GM12878 (cell line): ENCODE data around the gene ROR2. TPM values are rescaled to one million over a fixed set of nuclear protein-coding genes. Genes with fewer than 3 reads are reported as not detected.

Experiments
- ATAC-seq: fragments of 200-7000 bp; cut with Tn5 transposase; 3 replicates; pipeline ENCODE4 v1.9.1; 2020; ENCODE audit warnings: mild to moderate bottlenecking, moderate library complexity
- BruUV-seq: library from RNA; stranded (reverse); fragments of 400-500 nt; replicated peaks from 2 replicates; lab custom pipeline; 2021; lab: Mats Ljungman, UMichigan
- CTCF ChIA-PET: fragments of 300-600 bp; sonication (Branson Sonifier 250); formaldehyde crosslinking; extraction: SDS; loops from one replicate; lab custom pipeline; 2021; ENCODE audit warnings: inconsistent platforms; lab: Yijun Ruan, JAX
- POLR2A ChIA-PET: fragments of 350-600 bp; formaldehyde crosslinking; extraction: SDS; loops from one replicate; lab custom pipeline; 2021; ENCODE audit warnings: inconsistent platforms; lab: Charles Lee
- RAD21 ChIA-PET: fragments of 300-600 bp; sonication (Branson Sonifier 250); formaldehyde crosslinking; loops from one replicate; lab custom pipeline; 2023; ENCODE audit warnings: antibody characterized with exemption; ENCODE audit not compliant: unreplicated experiment; lab: Charles Lee
- SMC1A ChIA-PET: fragments of 300-600 bp; sonication (Branson Sonifier 250); formaldehyde crosslinking; loops from one replicate; lab custom pipeline; 2023; ENCODE audit not compliant: unreplicated experiment, uncharacterized antibody; lab: Charles Lee
- DNase-seq: peaks from one replicate; pipeline ENCODE4 v3.0.0-alpha.2; 2011; ENCODE audit warnings: low read depth, low spot score
- FAIRE-seq: peaks from 3 replicates; lab custom pipeline; 2011; peaks lifted over from hg19 to GRCh38; lab: Jason Lieb, UNC
- H2AFZ ChIP-seq: 2 replicates; pipeline ENCODE4 v1.6.0; 2011; ENCODE audit warnings: low read depth, low read length, control low read depth; ENCODE audit not compliant: control insufficient read depth
- H3K27ac ChIP-seq: 2 replicates; pipeline ENCODE4 v1.5.1; 2011; ENCODE audit warnings: control low read depth; ENCODE audit not compliant: control insufficient read depth, insufficient read depth
- H3K27me3 ChIP-seq, 2 experiments: replicated peaks in 1 of 2; 2 replicates each; pipeline versions ENCODE4 v1.6.0 to v1.6.1; 2011; ENCODE audit warnings: low read length in 1 of 2; ENCODE audit not compliant: control insufficient read depth in 2 of 2, insufficient read depth in 2 of 2
- H3K36me3 ChIP-seq, 2 experiments: 2 replicates each; pipeline ENCODE4 v1.5.1; 2011; ENCODE audit warnings: low read length in 1 of 2; ENCODE audit not compliant: control insufficient read depth in 2 of 2, insufficient read depth in 2 of 2
- H3K4me1 ChIP-seq: 2 replicates; pipeline ENCODE4 v1.6.1; 2011; ENCODE audit warnings: mild to moderate bottlenecking, low read length, moderate library complexity, mixed read lengths; ENCODE audit not compliant: control insufficient read depth, insufficient read depth
- H3K4me2 ChIP-seq: 2 replicates; pipeline ENCODE4 v1.6.0; 2011; ENCODE audit warnings: control low read depth; ENCODE audit not compliant: control insufficient read depth, insufficient read depth
- H3K4me3 ChIP-seq: fragments of 200-600 bp; sonication (generic); 2 replicates; pipeline ENCODE4 v1.5.1; 2016
- H3K79me2 ChIP-seq: 2 replicates; pipeline ENCODE4 v1.6.0; 2011; ENCODE audit warnings: low read length; ENCODE audit not compliant: control insufficient read depth, insufficient read depth
- H3K9ac ChIP-seq: 2 replicates; pipeline ENCODE4 v1.8.0; 2011; ENCODE audit warnings: low read length, control low read depth, mixed read lengths; ENCODE audit not compliant: control insufficient read depth, insufficient read depth
- H3K9me3 ChIP-seq: replicated peaks from 3 replicates; pipeline ENCODE4 v1.5.1; 2011; ENCODE audit warnings: mild to moderate bottlenecking, low read length; ENCODE audit not compliant: control insufficient read depth, insufficient read depth
- H4K20me1 ChIP-seq: 2 replicates; pipeline ENCODE4 v1.6.0; 2011; ENCODE audit not compliant: control insufficient read depth, insufficient read depth
- CHD2 ChIP-seq: IDR thresholded peaks from 2 replicates; pipeline ENCODE4 v1.6.1; 2011; ENCODE audit warnings: low read depth, low read length, improper control_type of control experiment, borderline replicate concordance
- ELK1 ChIP-seq: IDR thresholded peaks from 2 replicates; pipeline ENCODE4 v1.6.1; 2012; ENCODE audit warnings: low read depth, low read length, improper control_type of control experiment
- ETV6 ChIP-seq, 2 experiments: fragments of 450-650 bp in 1 of 2; IDR thresholded peaks in 1 of 2; conservative IDR thresholded peaks in 1 of 2; 2 replicates each; pipeline ENCODE4 v1.6.1; 2014; ENCODE audit warnings: antibody characterized with exemption in 1 of 2, borderline replicate concordance in 1 of 2, low read depth in 1 of 2, mild to moderate bottlenecking in 1 of 2, moderate library complexity in 1 of 2
- MYB ChIP-seq: fragments of 150-350 bp; IDR thresholded peaks from 2 replicates; pipeline ENCODE4 v1.6.1; 2014; ENCODE audit warnings: mild to moderate bottlenecking, low read depth, low read length, borderline replicate concordance
- NR2F1 ChIP-seq: fragments of 450-650 bp; conservative IDR thresholded peaks from 2 replicates; pipeline ENCODE4 v1.6.1; 2017; ENCODE audit warnings: mild to moderate bottlenecking
- NRF1 ChIP-seq: conservative IDR thresholded peaks from 2 replicates; pipeline ENCODE4 v1.6.1; 2011; ENCODE audit warnings: mild to moderate bottlenecking, low read depth, low read length, improper control_type of control experiment
- POLR2A ChIP-seq: IDR thresholded peaks from 2 replicates; pipeline ENCODE4 v1.6.1; 2011; ENCODE audit warnings: low read depth, mild to moderate bottlenecking, low read length
- RAD51 ChIP-seq: fragments of 450-650 bp; IDR thresholded peaks from 2 replicates; pipeline ENCODE4 v1.6.1; 2016; ENCODE audit warnings: moderate library complexity, mild to moderate bottlenecking, inconsistent platforms
- RBBP5 ChIP-seq: fragments of 200-600 bp; sonication (generic); conservative IDR thresholded peaks from 2 replicates; pipeline ENCODE4 v1.6.1; 2016
- SUZ12 ChIP-seq: fragments of 200-600 bp; sonication (generic); IDR thresholded peaks from one replicate; pipeline ENCODE4 v1.6.1; 2018; ENCODE audit warnings: antibody characterized with exemption, mild to moderate bottlenecking; ENCODE audit not compliant: unreplicated experiment
- ZBTB40 ChIP-seq: fragments of 450-650 bp; IDR thresholded peaks from 2 replicates; pipeline ENCODE4 v1.6.1; 2016; ENCODE audit warnings: mild to moderate bottlenecking, moderate library complexity, borderline replicate concordance
- ZNF384 ChIP-seq: IDR thresholded peaks from 2 replicates; pipeline ENCODE4 v1.6.1; 2012; ENCODE audit warnings: low read depth, mild to moderate bottlenecking, low read length, improper control_type of control experiment, borderline replicate concordance
- WGBS: methylation state at CpG from one replicate; pipeline ENCODE4 v1.1.6; 2016; ENCODE audit warnings: low lambda C conversion rate; ENCODE audit not compliant: insufficient replicate concordance, insufficient coverage; ENCODE audit errors: missing lambda C conversion rate; 5-methylcytosine and 5-hydroxymethylcytosine counted together
- in situ Hi-C: fragments of 300-500 bp; cut with MboI; formaldehyde crosslinking; loops from 9 replicates; pipeline ENCODE4 v1.14.3; 2018; ENCODE audit warnings: mixed read lengths
- intact Hi-C: fragments of 100-400 bp; cut with micrococcal nuclease; formaldehyde crosslinking; loops from one replicate; pipeline ENCODE4 v1.14.2; 2022; ENCODE audit not compliant: unreplicated experiment
- polyA plus RNA-seq, 11 experiments: library from polyadenylated mRNA; depleted of rRNA in 4 of 11; unstranded in 6 of 11; stranded (reverse) in 5 of 11; fragments of >200 nt; fragmentation: Nextera tagmentation in 4 of 11; fragmentation: Illumina TruSeq in 1 of 11; extraction: Ambion mirVana in 4 of 11; extraction: Trizol in 1 of 11; gene quantifications; 1 replicate in 1 of 11; 2 replicates in 10 of 11; pipeline versions ENCODE4 v1.2.1 to v1.2.3, GENCODE V29; 2011 to 2016; ENCODE audit warnings: inconsistent platforms in 2 of 11, missing spikeins in 2 of 11, low read depth in 1 of 11
- total RNA-seq, 4 experiments: library from RNA; depleted of rRNA in 3 of 4; stranded (reverse); fragments of >200 nt in 3 of 4; fragmentation: Illumina TruSeq in 1 of 4; extraction: Trizol in 1 of 4; gene quantifications; 2 replicates each; pipeline versions ENCODE4 v1.2.1 to v1.2.3, GENCODE V29; 2013 to 2021

ROR2 gene
- total and polyA plus RNA-seq, 10 of the 15 experiments (the other 5 are each of a cell fraction or from before 2014, with no cell fraction given) = 0.03 to 0.05 TPM; not detected in 8

GRCh38 chr9:91917436-91917835, 32.6 kb downstream of the ROR2 start:
- DNase-seq (no peak), ATAC-seq (no peak), FAIRE-seq (no peak)
- ChIA-PET RAD21 (interaction anchor here (0.5 kb wide), 1 partner anchor 16 kb away, joined by 3 read pairs; no protein-coding TSS in a partner anchor), SMC1A (no interaction called here), POLR2A (no interaction called here), CTCF (no interaction called here)
- no peak overlapping the region for H3K4me2 ChIP-seq
- intact Hi-C loops = no loop called here
- TF ChIP-seq ETV6 (conservative IDR thresholded peaks at IDR 0.05 in 1 of 2, IDR thresholded peaks at IDR 0.05 in 1 of 2; ENCODE audit: borderline replicate concordance in 1 of 2, low read depth in 1 of 2) (no peak), RBBP5 (no peak), NRF1 (no peak), RAD51 (no peak), POLR2A (no peak), CHD2 (no peak), ZBTB40 (no peak), ZNF384 (no peak), ELK1 (no peak), SUZ12 (no peak), MYB (no peak), NR2F1 (no peak)
- no peaks in the 10 kb centered on the region for H3K36me3 ChIP-seq
- H3K27ac ChIP-seq = no peak overlapping the region
- WGBS = 12% methylated on average over 7 of the region's 7 CpGs
- H3K4me3 ChIP-seq = no peak overlapping the region
- H3K4me1 ChIP-seq = no peaks in the 10 kb centered on the region
- H3K27me3 ChIP-seq = no peaks in the 10 kb centered on the region
- H3K9ac ChIP-seq = no peak overlapping the region
- no peaks in the 10 kb centered on the region for H4K20me1 ChIP-seq
- no peaks in the 10 kb centered on the region for H3K79me2 ChIP-seq
- BruUV-seq = no TSS peak
- no peaks in the 10 kb centered on the region; the same call in 2 of the 3 replicates for H3K9me3 ChIP-seq
- in situ Hi-C loops = no loop called here
- H2AFZ ChIP-seq = no peak overlapping the region
